DMS 273 (cell line): ENCODE data around the gene ASB2.
A peak's percentile ranks its signal among the peaks of the same experiment; 100 is the strongest.

Experiments
- DNase-seq: peaks from one replicate; lab custom pipeline; 2025; ENCODE audit not compliant: unreplicated experiment; lab: John Stamatoyannopoulos, UW

The ASB2 gene

DNA sequence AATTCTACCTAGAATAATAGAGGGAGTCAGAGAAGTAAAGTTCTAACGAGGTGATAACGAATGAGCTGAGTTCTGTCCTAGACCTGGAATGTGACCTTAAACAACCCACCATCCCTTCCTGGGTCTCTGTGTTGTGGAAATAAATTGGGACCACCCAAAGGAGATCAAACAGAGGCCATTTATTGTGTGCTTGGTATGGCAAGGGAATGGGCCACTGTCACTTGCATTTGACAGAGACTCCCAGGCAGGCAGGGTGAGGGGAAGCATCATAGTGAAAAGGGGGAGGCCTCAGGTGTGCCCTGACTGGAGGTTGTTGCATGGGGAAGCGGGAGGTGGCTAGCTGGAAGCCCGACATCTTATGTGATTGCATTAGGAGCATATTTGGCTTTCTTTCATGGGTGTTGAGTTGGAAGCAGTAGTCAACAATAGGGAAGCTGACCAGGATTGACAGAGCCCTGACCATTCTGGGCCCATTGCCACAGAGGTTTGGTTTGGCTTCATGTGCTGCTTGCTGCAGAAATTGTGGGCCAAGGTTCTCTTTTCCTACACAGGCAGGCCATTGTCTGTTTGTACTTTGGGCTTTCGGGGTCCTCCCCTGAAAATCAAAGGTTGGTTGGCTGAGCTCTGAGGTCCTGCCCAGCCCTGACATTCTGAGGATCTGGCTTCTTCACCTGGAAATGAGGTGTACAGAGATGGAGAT, 66.8 kb downstream of the ASB2 start:
- DNase-seq = no peak

DNA sequence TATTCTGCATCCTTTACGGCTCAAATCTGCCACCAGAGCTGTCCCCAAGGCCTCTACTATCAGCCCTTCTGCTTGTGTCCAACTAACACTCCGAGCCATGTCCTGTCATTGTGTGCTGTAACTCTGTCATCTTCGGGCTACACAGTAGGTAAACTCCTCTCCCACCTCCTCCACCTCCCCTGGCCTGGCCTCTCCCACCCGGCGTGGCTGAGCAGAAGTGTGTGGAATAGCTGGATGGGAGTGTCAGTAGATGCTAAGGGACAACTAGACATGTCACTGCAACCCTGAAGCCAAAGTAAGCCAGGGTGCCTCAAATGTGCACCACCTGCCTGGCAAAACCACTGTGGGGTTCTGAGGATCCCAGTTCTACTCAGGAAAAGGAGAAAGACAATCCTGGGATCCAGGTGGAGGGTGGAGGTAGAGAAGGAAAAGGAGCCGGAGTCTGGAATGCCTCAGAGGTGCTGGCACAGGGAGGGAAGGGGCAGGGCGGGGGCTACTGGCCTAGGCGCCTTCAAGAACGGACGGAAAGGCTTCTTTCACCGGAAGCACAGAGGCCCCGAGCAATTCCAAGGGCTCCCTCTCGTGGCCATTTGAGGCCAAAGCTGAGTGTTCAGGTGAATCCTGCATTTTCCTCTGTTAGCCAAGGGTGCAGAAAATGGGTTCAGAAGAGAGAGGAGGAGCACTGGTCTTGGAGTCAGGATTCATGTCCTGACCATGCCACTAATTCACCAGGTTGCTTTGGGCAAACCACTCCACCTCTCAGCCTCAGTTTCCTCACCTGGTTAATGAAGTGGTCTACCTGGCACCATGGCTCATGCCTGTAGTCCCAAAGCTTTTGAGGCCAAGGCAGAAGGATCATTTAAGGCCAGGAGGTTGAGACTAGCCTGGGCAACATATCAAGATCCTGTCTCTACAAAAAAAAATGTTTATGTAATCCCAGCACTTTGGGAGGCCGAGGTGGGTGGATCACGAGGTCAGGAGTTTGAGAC, 69.7 kb downstream of the ASB2 start:
- peak; percentile 91 for DNase-seq

DNA sequence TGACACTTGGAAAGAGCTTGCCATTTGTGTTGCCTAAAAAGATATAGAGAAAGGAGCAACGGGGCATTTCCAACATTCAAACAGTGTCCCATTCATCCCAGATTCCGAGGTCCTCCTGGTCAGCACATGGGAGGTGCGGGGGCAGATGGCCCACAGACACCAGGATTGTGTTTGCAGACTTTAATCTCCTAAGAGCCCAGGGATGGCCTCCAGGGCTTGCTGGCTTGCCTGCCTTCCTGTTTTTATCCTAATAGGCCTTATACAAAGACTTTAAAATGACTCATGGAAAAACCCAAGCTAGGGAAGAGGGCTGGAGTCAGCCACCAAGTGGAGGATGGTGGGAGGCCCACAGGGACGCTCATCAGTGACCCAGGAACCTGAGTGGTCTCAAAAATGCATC, 70.7 kb downstream of the ASB2 start:
- no peak for DNase-seq

DNA sequence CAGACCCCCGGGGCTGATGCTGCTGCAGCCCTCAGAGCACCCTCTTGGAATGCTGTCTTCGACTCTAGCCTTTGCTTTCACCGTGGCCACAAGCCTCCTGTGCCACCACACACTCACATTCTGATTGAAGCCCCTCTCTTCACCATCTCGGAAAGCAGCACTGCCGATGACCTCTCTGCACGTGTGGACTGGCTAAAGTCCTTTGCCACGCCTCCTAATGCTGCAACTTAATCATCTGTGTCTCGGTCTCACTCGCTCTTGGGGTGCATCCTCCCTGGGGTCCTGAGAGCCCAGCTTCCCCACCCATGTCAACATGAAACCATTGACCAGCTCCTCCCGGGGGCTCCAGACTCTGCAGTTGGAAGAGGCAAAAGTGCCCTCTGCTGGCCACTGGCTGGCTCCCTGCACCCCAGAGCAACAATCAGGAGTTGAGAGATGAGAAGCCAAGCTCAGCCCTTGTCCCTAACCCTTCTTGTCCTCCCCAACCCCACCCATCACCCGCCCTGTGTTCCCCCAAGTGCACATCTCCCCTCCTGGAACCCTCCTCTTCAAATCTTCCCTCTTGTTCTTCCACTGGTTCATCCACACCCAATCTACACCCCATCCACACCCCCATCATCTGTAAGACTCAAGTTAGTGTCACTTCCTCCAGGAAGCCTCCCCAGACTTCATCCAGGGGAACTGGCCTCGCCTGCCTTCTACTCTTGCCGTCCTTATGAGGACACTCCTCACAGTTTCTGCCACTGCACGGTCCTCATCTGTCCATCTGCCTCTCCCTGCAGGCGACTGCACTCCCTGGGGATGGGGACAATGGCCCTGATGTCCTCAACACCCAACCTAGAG, 72.8 kb downstream of the ASB2 start:
- peak; percentile 68 for DNase-seq

DNA sequence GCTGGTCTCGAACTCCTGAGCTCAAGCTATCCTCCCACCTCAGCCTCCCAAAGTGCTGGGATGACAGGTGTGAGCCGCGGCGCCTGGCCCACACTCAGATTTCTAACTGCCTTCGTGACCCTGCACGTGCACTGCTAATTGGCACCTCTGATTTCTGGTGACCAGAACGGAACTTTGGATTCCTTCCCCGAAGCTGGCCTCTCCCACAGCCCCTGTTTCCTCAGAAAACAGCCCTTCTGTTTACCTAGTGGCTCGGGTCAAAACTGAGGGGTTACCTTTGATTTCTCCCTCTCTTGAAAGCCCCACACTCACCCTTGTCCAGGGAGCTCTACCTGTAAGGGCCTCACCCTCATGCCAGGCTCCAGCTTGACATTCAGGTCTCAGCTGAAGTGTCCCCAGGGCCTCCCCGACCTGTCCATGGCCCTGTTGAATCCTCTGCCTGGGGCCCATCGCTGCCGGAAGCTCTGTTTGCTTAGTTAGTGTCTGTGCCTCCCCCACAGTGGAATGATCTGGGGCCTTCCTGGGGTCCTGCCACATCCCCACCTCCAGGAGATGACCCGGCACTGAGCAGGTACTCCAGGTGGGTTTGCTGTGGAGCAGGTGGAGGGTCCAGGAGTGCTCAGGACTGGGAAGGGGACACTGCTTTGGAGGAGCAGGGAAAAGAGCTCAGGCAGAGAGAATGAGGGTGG, 73.6 kb downstream of the ASB2 start:
- no peak for DNase-seq

DNA sequence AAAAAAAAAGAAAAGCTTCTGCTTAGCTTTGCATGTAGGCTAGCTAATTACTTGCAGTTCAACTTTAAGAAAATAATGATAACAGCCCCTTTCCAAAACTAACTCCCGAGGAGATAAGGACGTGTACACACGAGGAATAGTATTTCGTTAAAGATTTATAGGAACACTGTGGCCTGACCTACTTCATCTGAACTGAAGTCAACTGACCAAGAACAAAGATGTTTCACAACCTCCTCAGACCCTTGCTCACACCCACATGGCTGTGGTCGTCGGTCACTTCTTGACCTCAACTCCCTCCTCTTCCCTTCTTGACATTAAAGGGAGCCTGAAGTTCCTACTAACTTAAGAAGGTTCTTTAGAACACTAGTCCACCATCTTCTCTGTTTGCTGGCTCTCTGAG, 74.6 kb downstream of the ASB2 start:
- DNase-seq = no peak

DNA sequence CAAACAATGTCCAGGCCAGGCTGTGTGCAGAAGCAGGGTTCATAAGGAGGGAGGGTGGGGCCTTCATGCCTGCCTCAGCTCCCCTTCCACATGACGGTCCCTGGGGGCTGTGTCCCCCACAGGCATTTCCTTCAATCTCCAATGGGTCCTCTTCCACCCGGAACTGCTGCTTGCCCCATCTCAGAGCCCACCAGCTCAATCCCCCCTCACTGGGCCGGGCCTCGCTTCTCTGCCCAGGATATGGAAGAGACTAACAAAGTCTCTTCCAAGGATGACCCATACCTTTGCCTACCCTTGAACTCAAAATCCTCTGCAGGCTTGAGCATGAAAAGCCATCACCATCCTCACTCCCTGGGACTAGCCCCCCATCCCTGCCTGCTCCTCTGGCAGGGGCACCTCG, 77.6 kb downstream of the ASB2 start:
- DNase-seq = no peak

DNA sequence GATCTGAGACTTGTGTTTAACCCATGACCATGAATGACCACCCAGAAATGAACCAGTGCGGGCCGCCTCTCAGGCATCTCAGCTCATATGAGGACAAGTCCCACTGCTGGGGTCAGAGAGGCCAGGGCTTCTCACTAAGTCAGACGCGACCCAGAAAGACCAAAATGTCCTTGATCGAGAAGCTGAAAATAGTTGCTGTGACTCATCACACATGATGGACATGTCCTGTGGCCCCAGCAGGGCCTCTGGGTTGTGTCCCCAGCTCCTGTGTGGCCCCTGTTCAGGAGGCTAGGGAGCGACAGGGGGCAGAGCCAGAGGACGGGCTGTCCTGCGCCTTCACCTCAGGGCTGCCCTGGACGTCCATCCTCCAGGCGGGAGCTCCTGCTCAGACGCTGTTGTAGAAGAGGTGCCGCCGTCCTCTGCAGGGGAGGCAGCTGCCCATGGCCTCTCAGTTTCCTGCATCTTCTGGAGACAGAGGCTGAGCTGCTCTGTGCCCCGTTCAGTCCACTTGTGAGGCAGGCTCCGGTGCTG, 78.2 kb downstream of the ASB2 start:
- no peak for DNase-seq

DNA sequence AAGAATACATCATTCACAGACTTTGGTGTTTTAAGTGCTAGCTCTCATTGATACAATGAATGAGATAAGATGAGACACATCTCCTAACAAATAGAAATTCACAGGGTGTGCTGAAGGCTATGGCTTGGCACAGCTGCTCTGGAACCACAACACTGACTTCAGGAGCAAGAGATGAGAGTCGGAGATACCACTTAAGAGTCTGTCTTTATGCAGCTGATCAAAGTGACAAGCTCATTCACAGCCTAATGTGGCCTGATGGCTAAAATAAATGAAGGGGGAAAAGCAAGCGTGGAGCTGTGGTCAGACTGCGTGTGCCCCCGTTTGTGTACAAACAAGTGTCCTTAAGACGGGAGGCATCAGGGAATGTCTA, 78.9 kb downstream of the ASB2 start:
- DNase-seq = no peak

DNA sequence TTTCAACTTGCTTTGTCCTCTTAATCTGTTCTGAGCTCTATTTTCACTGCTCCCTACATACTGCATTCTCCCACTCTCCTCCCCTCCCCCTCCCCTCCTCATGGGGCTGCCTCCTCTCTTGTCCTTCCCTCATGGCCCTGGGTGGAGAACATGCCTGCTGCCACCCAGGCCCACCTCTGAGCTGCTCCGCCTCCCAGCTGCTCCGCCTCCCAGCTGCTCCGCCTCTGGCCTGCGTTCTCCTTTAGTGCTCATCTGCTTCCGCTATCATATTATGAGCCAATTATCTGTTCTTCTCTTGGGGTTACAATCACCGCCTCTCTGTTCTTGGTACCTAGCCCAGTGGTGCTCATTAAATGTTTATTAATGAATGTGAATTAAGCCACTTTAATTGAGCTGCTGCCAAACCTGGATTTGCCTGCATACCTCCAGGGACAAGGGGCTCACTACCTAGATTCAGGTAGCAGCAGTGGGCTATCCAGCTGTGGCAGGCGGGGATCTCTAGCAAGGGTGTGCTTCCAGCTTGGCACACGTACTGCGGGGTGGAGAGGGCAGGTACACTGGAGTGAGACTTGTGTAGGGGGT, 81.3 kb downstream of the ASB2 start:
- peak; percentile 35 for DNase-seq

DNA sequence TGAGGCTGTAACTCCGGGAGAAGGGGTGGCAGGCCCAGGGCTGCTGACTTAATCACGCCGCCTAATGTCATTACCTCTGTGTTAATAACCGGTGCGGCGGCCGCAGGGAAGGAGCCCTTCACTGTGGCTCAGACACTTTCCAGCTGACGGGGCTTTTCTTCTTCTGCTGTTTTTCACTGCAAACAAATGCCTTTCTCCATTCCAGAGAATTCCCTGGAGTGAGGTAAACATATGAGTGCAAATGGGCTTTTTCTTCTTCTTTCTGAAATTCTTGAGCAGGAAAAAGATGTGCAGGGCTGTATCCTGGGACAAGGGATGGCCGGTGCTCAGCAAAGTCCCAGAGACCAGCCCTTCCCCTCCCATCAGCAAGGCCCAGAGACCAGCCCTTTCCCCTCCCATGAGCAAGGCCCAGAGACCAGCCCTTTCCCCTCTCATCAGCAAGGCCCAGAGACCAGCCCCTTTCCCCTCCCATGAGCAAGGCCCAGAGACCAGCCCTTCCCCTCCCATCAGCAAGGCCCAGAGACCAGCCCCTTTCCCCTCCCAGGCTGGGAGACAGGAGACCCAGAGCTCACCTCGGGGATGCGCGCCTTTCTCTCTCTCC, 82.6 kb downstream of the ASB2 start:
- no peak for DNase-seq

DNA sequence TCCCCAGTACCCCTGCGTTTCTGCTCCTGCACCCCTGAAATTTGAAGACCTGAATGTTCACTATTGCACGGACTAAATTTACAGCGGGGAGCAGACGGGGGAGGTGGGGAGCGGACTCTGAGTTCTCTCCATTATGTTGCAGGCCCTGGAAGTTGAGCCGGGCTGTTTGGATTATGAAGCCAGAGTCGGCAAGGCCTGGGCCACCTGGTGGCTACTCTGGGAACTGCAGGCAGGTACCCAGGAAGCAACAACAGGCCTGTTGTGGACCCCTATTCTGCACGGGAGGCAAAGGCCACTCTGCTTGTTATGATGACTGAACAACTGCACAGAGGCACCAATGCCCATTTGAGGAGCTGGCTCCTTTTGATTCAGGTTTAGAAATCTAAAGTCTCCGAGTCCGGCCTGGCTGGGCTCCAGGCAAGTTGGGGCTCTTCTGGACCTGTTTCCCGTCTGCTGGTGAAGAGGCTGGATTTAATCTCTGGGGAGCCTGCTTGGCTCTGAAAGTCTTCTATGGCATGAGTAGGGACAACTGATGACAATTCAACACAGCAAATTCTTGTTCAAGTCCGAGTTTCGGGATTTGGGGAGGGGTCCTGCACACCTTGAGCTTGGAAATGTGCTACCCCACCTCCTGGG, 83.3 kb downstream of the ASB2 start:
- peak; percentile 89 for DNase-seq

DNA sequence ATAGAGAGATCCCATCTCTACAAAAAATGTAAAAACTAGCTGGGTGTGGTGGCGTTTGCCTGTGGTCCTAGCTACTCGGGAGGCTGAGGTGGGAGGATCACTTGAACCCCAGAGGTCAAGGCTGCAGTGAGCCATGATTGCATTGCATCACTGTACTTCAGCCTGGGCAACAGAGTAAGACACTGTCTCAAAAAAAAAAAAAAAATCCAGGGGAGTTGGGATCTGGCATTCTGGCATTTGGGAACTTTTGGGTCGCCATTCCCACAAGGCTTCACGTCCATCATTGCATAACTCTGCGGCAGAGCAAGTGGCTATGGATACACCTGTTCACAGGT, 83.9 kb downstream of the ASB2 start:
- no peak for DNase-seq

DNA sequence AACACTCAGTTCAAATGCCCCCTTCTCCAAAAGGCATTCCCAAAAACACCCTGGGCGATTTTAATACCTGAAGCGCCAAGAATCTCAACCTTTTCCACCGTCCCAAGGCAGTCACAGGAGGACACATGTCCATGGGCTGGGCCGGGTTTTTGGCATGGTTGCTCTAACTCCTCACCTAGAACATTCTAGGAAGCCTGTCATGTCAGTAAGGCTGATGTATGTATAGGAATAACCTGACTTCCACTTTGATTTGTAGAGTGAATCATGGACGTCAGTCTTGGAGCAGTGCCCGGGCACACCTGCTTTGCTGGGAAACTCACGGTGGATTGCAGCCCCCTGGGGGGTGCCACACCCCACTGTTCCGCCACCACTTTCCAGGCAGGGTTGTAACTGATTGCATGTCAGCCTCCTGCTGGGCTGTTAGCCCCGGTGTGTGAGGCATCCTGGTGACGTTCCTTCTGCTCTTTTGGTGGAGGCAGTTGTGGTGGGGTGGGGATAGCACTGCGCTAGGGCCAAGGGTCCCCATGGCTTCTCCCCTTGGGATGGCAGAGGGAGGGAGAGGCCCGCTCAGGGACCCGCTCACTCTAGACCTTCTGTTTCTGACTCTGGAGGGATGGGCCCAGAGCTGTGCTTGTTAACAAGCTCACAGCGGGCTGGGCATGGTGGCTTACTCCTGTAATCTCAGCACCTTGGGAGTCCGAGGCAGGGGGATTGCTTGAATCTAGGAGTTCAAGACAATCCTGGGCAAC, 84.4 kb downstream of the ASB2 start:
- no peak for DNase-seq

DNA sequence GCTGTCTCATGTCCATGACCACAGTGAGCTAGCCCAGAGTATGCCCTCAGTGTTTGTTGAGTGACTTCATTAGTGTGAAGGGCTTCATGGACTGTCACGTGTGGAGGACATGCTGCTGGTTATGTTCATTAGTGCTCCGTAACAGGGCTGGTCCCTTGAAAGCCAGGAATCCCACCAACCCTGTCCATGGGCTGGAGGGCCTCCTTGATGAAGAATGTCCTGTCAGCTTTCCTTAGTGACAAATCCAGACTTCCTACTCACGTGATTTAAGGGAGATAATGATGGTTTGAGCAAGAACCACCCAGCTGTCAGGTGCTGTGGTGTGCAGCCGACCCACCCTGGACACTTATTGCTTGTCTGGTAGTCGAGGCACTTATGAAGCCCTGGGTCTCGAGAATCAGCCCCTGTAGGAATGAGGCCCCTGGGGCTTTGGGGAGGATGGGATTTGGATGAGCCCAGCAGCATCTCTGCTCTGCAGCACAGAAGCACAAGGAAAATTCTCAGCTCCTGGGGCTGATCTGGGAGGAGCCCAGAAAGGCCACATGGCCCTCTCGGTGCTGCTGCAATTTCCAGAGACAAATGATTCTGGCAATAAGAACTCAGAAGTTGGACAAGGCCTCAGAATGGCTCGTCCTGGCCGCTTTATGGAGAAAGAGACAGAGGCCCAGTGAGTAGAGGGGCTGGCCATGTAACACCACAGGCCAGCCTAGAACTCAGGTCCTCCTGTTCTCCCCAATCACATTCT, 86.5 kb downstream of the ASB2 start:
- DNase-seq = no peak

DNA sequence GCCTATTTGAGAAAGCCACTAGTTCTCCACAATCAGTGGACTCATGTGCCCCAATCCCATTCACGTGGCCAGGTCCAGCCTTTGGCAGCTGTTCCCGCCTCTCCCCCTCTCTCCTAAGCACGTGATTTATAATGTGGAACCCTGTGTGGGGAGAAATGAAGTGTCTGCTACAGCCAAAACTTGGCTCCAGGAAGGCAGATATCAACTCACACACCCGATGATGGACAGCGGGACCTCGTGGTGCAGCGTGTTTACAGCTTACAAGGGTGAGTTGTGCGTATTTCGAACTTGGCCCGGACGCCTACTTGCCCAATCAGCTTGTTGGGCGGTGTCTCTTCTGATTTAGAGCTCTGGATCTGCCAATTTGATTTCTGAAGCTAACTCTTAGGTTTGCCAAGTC, 87.4 kb downstream of the ASB2 start:
- no peak for DNase-seq

DNA sequence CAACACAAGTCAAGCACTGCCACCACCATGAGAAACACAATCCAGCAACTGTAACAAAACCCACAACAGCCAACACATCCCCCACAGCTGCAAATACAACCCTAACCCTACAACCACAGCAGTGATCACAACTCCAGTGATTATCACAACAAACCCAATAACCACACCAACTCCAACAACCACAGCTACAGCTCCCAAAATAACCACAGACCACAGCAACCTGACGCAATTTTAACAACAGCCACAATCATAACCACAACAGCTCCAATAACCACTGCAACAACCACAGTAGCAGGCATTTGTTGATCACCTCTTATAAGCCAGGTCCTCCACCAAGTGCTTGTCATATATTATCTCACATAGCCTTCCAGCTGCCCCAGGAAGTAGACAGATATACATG, 91.4 kb downstream of the ASB2 start:
- DNase-seq = no peak
